Dendritic cell treated with granulocyte-macrophage colony-stimulating factor and Interleukin-4, amounts not matched to agents 40 ng/mL and 50 ng/mL, for 4 days (primary cell): Measurements from ENCODE around the gene SLC43A3.

Experiments
- H3K27ac Mint-ChIP-seq: one replicate; pipeline ENCODE4 v1.8.0; 2022; ENCODE audit warnings: mild to moderate bottlenecking, mixed read lengths
- H3K27me3 Mint-ChIP-seq: one replicate; pipeline ENCODE4 v1.8.0; 2022; ENCODE audit warnings: mild to moderate bottlenecking, mixed read lengths
- H3K36me3 Mint-ChIP-seq: one replicate; pipeline ENCODE4 v1.8.0; 2022; ENCODE audit warnings: low read depth, mixed read lengths
- H3K4me1 Mint-ChIP-seq: one replicate; pipeline ENCODE4 v1.8.0; 2022; ENCODE audit warnings: low read depth, mixed read lengths
- H3K4me3 Mint-ChIP-seq: one replicate; pipeline ENCODE4 v1.8.0; 2022; ENCODE audit warnings: mild to moderate bottlenecking, moderate library complexity, mixed read lengths
- H3K9me3 Mint-ChIP-seq: one replicate; pipeline ENCODE4 v1.8.0; 2022; ENCODE audit warnings: mixed read lengths
- intact Hi-C: fragments of 100-400 bp; cut with micrococcal nuclease; formaldehyde crosslinking; loops from one replicate; pipeline ENCODE4 v1.15.0; 2022

Gene SLC43A3

GRCh38 chr11:57463671-57464538, 37.0 kb upstream of the SLC43A3 start:
- H3K9me3 Mint-ChIP-seq = no peaks in the 10 kb centered on the region

GRCh38 chr11:57462597-57462996, 35.7 kb upstream of the SLC43A3 start:
- peaks cover 37% of the 10 kb centered on the region for H3K4me1 Mint-ChIP-seq
- no peak overlapping the region for H3K4me3 Mint-ChIP-seq
- no peaks in the 10 kb centered on the region for H3K9me3 Mint-ChIP-seq
- intact Hi-C loops = no loop called here
- H3K27me3 Mint-ChIP-seq = peaks cover 51% of the 10 kb centered on the region
- H3K36me3 Mint-ChIP-seq = no peaks in the 10 kb centered on the region
- no peak overlapping the region for H3K27ac Mint-ChIP-seq

More at GRCh38 chr11:57463671-57464538, 37.0 kb upstream of the SLC43A3 start:
- Mint-ChIP-seq H3K4me3 (no peak overlapping the region), H3K27me3 (peaks cover 40% of the 10 kb centered on the region), H3K27ac (no peak overlapping the region), H3K36me3 (no peaks in the 10 kb centered on the region), H3K4me1 (peaks cover 26% of the 10 kb centered on the region)
- intact Hi-C loops = no loop called here

- intact Hi-C loops = no loop called here
These were observed 35.0 kb upstream of the SLC43A3 start for GRCh38 chr11:57461841-57462489.

GRCh38 chr11:57460758-57461749, 34.1 kb upstream of the SLC43A3 start:
- intact Hi-C loops = no loop called here
- Mint-ChIP-seq H3K27ac (no peak overlapping the region), H3K9me3 (no peaks in the 10 kb centered on the region), H3K36me3 (no peaks in the 10 kb centered on the region), H3K4me3 (peak overlapping the region; percentile 4), H3K4me1 (peaks cover 46% of the 10 kb centered on the region), H3K27me3 (peaks cover 56% of the 10 kb centered on the region)

More at GRCh38 chr11:57461841-57462489, 35.0 kb upstream of the SLC43A3 start:
- Mint-ChIP-seq H3K9me3 (no peaks in the 10 kb centered on the region), H3K27me3 (peaks cover 55% of the 10 kb centered on the region), H3K4me3 (no peak overlapping the region), H3K27ac (no peak overlapping the region), H3K36me3 (no peaks in the 10 kb centered on the region), H3K4me1 (peaks cover 44% of the 10 kb centered on the region)

DNA sequence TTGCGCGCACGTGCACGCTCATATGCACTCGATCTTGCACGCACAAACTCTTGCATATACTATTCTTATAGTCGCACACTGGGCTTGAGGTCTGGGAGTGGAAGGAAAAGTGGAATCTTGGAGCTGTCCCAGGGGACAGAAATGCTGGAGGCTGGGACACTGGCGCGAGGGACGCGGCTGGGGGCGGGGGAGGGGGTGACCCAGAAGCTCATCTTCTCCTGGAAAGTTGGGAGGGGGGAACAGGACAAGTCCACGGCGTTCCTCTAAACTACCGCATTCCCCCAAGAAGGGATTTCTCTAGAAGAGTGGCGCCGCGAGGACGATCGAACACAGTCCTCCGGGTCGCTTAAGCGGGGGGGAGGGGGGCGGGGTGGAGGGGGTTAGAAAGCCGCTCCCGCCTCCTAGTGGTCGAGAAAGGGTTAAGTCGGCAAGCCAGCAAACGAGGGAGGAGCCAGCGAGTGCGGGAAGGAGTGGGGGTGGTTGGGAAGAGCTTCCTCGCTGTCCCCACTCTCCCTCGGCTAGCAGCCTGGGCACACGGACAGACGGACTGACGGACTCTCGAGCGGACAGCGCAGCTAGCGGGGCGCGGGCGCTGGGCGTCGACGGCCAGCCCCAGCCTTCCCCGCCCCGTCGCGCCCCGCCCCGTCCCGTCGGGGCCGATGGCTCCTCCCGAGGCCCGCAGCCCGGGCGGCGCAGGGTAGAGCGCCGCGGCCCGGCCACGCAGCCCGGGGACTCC, 33.3 kb upstream of the SLC43A3 start, which contains the start of gene RTN4RL2:
RTN4RL2 (plus strand) TSS at position 507 of the 736 bp plus-strand sequence. CDS start 338 bp downstream, outside the sequence.
- Mint-ChIP-seq H3K4me1 (peaks cover 46% of the 10 kb centered on the region), H3K9me3 (no peaks in the 10 kb centered on the region), H3K4me3 (peak within 1 kb of the TSS; percentile 67), H3K27me3 (peaks cover 56% of the 10 kb centered on the region), H3K36me3 (no peaks in the 10 kb centered on the region), H3K27ac (no peak within 1 kb of the TSS)
- intact Hi-C loops = no loop called here

DNA sequence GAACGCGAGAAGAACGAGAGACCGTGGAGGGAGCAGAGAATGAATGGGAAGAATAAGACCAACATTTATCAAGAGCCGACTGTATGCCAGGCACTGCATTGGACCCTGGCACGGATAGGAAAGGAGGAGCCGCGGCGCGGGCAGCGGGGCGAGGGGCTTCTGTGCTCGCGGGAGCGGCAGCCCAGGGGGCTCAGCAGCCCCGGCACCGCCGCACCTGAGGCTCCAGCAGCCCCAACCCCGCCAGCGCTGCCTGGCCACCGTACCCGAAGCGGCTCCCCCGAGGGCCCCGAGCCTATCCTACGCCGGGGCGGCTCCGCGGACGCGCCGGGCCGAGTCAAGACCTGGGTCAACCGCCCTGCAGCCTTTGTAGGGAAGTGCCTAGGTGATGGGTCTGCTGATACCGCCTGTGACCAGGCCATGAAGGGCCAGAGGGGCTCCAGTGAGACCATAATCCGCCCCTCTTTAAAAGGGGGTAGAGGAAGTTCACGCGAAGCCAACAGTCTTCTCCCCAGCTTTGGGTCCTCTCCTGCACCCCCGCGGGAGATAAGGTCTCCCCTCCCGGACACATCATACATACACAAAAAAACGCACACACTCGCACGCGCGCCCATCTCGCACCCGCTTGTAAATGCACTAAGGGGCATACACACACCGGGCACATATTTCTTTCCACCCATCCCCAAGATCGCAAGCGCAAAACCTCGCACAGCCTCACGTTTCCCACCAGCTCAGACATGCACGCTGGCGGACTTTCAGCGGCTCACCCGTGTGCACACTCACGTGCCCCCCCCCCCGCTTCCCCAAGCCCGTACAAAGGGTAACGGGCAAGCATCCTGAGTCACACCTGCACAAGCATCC, 32.5 kb upstream of the SLC43A3 start:
- intact Hi-C loops = loop anchor here (2.0 to 5.0 kb wide), 3 partner anchors 23 to 185 kb away; no protein-coding TSS in a partner anchor
- H3K27me3 Mint-ChIP-seq = peaks cover 56% of the 10 kb centered on the region
- no peak overlapping the region for H3K27ac Mint-ChIP-seq
- peaks cover 38% of the 10 kb centered on the region for H3K4me1 Mint-ChIP-seq
- H3K4me3 Mint-ChIP-seq = peak overlapping the region; percentile 73
- no peaks in the 10 kb centered on the region for H3K36me3 Mint-ChIP-seq
- no peaks in the 10 kb centered on the region for H3K9me3 Mint-ChIP-seq

DNA sequence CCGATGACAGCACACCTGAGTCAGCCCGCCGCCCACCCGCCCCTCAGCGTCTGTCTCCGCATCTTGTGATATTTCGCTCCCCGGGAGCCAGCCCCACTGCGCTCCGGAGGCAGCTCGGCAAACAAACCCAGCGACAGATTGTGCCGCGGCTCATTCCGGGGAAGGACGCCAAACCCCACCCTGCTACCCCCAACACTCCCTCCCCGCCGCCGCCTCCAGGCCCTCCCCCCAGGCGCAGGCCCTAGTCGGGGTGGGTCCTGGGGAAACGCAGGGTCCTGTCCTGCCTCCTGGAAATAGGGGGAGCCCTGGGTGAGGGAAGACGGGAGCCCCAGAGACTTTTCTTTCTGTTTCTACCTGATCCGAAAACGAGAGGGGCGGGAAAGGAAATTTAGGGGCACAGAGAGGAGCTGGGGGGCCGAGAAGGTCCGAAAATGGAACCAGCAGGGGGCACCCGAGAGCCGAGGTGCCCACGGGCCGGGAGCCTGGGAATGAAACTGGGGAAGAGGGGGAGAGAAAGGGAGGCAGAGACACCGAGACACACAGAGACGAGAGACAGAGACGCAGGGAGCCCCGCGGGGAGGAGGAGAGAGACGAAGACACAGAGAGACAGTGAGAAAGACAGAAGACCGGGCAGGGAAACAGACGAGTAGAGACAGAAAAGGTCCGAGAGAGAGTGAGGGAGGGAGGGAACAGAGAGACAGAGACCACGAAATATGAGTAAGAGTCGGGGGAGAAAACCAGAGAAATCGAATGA, 31.7 kb upstream of the SLC43A3 start:
- Mint-ChIP-seq H3K27me3 (peaks cover 56% of the 10 kb centered on the region), H3K27ac (no peak overlapping the region), H3K4me3 (peak overlapping the region; percentile 73), H3K4me1 (peaks cover 31% of the 10 kb centered on the region), H3K9me3 (no peaks in the 10 kb centered on the region), H3K36me3 (no peaks in the 10 kb centered on the region)
- intact Hi-C loops = loop anchor here (1.0 to 5.0 kb wide), 4 partner anchors 24 to 186 kb away; no protein-coding TSS in a partner anchor

DNA sequence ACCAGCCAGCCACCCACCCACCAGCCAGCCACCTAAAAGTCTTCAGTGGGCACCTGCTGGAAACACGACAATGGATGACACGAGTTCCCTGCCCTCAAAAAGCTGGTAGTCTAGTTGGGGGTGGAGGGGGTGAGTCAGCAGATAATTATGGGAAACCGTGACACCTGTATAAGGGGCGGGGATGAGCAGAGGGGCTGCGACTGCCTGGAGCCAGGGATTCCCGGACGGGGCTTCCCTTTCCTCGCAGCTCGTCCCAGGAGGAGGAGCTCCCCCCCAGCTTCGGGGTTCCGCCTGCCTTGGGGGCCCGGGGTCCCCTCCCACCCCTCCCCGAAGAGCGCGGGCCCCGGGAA, 31.1 kb upstream of the SLC43A3 start:
- Mint-ChIP-seq H3K4me3 (no peak overlapping the region), H3K36me3 (no peaks in the 10 kb centered on the region), H3K9me3 (no peaks in the 10 kb centered on the region), H3K4me1 (peaks cover 31% of the 10 kb centered on the region), H3K27ac (no peak overlapping the region), H3K27me3 (peaks cover 51% of the 10 kb centered on the region)
- intact Hi-C loops = loop anchor here (1.0 to 5.0 kb wide), 4 partner anchors 25 to 187 kb away; no protein-coding TSS in a partner anchor

GRCh38 chr11:57457643-57458023, 30.7 kb upstream of the SLC43A3 start:
- no peaks in the 10 kb centered on the region for H3K9me3 Mint-ChIP-seq
- H3K4me1 Mint-ChIP-seq = peaks cover 31% of the 10 kb centered on the region
- intact Hi-C loops = loop anchor here (1.0 to 5.0 kb wide), 4 partner anchors 25 to 187 kb away; no protein-coding TSS in a partner anchor
- H3K36me3 Mint-ChIP-seq = no peaks in the 10 kb centered on the region
- H3K4me3 Mint-ChIP-seq = peak overlapping the region; percentile 21
- peaks cover 48% of the 10 kb centered on the region for H3K27me3 Mint-ChIP-seq
- H3K27ac Mint-ChIP-seq = no peak overlapping the region

GRCh38 chr11:57456960-57457642, 30.2 kb upstream of the SLC43A3 start:
- intact Hi-C loops = loop anchor here (5.0 kb wide), 1 partner anchor 110 kb away; no protein-coding TSS in a partner anchor
- Mint-ChIP-seq H3K9me3 (no peaks in the 10 kb centered on the region), H3K4me3 (no peak overlapping the region), H3K4me1 (peaks cover 31% of the 10 kb centered on the region), H3K27ac (no peak overlapping the region), H3K27me3 (peaks cover 43% of the 10 kb centered on the region), H3K36me3 (no peaks in the 10 kb centered on the region)

GRCh38 chr11:57453543-57454177, 26.7 kb upstream of the SLC43A3 start:
- intact Hi-C loops = no loop called here
- Mint-ChIP-seq H3K27ac (no peak overlapping the region), H3K27me3 (peaks cover 17% of the 10 kb centered on the region), H3K9me3 (no peaks in the 10 kb centered on the region), H3K36me3 (no peaks in the 10 kb centered on the region), H3K4me1 (peaks cover 18% of the 10 kb centered on the region), H3K4me3 (no peak overlapping the region)
